SK-N-SH treated with all-trans-retinoic acid at 6 μM for 48 hours (cell line): ENCODE data around the gene SLC26A1.

Source experiments
- ATAC-seq: fragments of 200-7000 bp; cut with Tn5 transposase; 3 replicates; pipeline ENCODE4 v1.9.1; 2020; ENCODE audit warnings: mild to moderate bottlenecking, moderate library complexity
- BACH2 ChIP-seq: fragments of 250-450 bp; sonication (Bioruptor Pico); IDR thresholded peaks from 2 replicates; pipeline ENCODE4 v1.9.0; 2021; ENCODE audit warnings: mild to moderate bottlenecking, borderline replicate concordance
- ESRRG ChIP-seq: fragments of 250-450 bp; sonication (Bioruptor Pico); IDR thresholded peaks from 2 replicates; pipeline ENCODE4 v1.6.1; 2021; ENCODE audit warnings: mild to moderate bottlenecking
- GLIS3 ChIP-seq: fragments of 250-450 bp; sonication (Bioruptor Pico); IDR thresholded peaks from 2 replicates; pipeline ENCODE4 v1.5.0; 2020; ENCODE audit warnings: mild to moderate bottlenecking, moderate library complexity
- ISL1 ChIP-seq: fragments of 250-450 bp; sonication (Bioruptor Pico); IDR thresholded peaks from 2 replicates; pipeline ENCODE4 v2.1.2; 2022; ENCODE audit warnings: mild to moderate bottlenecking, moderate library complexity
- OSR1 ChIP-seq: fragments of 250-450 bp; sonication (Bioruptor Pico); IDR thresholded peaks from 2 replicates; pipeline ENCODE4 v1.8.0; 2022; ENCODE audit warnings: moderate library complexity, mild to moderate bottlenecking, inconsistent platforms
- PPARA ChIP-seq: fragments of 250-450 bp; sonication (Bioruptor Pico); IDR thresholded peaks from 2 replicates; pipeline ENCODE4 v1.5.0; 2020; ENCODE audit warnings: mild to moderate bottlenecking, borderline replicate concordance
- RARB ChIP-seq: fragments of 250-450 bp; sonication (Bioruptor Pico); IDR thresholded peaks from 2 replicates; pipeline ENCODE4 v1.8.0; 2021; ENCODE audit warnings: mild to moderate bottlenecking, moderate library complexity
- SNAI2 ChIP-seq: fragments of 250-450 bp; sonication (Bioruptor Pico); IDR thresholded peaks from 2 replicates; pipeline ENCODE4 v1.5.0; 2020; ENCODE audit warnings: mild to moderate bottlenecking, moderate library complexity
- TCF4 ChIP-seq: fragments of 250-450 bp; sonication (Bioruptor Pico); IDR thresholded peaks from 2 replicates; pipeline ENCODE4 v1.8.0; 2021; ENCODE audit warnings: mild to moderate bottlenecking, moderate library complexity, borderline replicate concordance
- ZC3H10 ChIP-seq: fragments of 250-450 bp; sonication (Bioruptor Pico); IDR thresholded peaks from 2 replicates; pipeline ENCODE4 v1.5.1; 2021; ENCODE audit warnings: mild to moderate bottlenecking, moderate library complexity
- ZFP3 ChIP-seq: fragments of 250-450 bp; sonication (Bioruptor Pico); IDR thresholded peaks from 2 replicates; pipeline ENCODE4 v1.5.0; 2020; ENCODE audit warnings: mild to moderate bottlenecking, moderate library complexity
- ZNF70 ChIP-seq: fragments of 450-650 bp; formaldehyde crosslinking; IDR thresholded peaks from 2 replicates; pipeline ENCODE4 v1.5.0; 2020; ENCODE audit warnings: mild to moderate bottlenecking, moderate library complexity
- ZNF8 ChIP-seq: fragments of 450-650 bp; formaldehyde crosslinking; IDR thresholded peaks from 2 replicates; pipeline ENCODE4 v1.5.0; 2020; ENCODE audit warnings: mild to moderate bottlenecking, moderate library complexity
- TF ChIP-seq, protein P1 (sequence below): fragments of 250-450 bp; sonication (Bioruptor Pico); IDR thresholded peaks from 2 replicates; pipeline ENCODE4 v1.5.0; 2020; ENCODE audit warnings: mild to moderate bottlenecking, moderate library complexity
- TF ChIP-seq, protein P2 (sequence below): fragments of 250-450 bp; sonication (Bioruptor Pico); IDR thresholded peaks from 2 replicates; pipeline ENCODE4 v1.8.0; 2020; ENCODE audit warnings: mild to moderate bottlenecking, moderate library complexity, borderline replicate concordance
- TF ChIP-seq, protein P3 (sequence below): fragments of 250-450 bp; sonication (Bioruptor Pico); IDR thresholded peaks from 2 replicates; pipeline ENCODE4 v1.5.1; 2021; ENCODE audit warnings: mild to moderate bottlenecking, moderate library complexity
- TF ChIP-seq, protein P4 (sequence below): fragments of 250-450 bp; sonication (Bioruptor Pico); IDR thresholded peaks from 2 replicates; pipeline ENCODE4 v1.5.1; 2020; ENCODE audit warnings: low read depth, mild to moderate bottlenecking, moderate library complexity
- TF ChIP-seq, protein P5 (sequence below): fragments of 250-450 bp; sonication (Bioruptor Pico); IDR thresholded peaks from 2 replicates; pipeline ENCODE4 v1.8.0; 2021; ENCODE audit warnings: low read depth, mild to moderate bottlenecking, moderate library complexity, borderline replicate concordance

SLC26A1 gene

DNA sequence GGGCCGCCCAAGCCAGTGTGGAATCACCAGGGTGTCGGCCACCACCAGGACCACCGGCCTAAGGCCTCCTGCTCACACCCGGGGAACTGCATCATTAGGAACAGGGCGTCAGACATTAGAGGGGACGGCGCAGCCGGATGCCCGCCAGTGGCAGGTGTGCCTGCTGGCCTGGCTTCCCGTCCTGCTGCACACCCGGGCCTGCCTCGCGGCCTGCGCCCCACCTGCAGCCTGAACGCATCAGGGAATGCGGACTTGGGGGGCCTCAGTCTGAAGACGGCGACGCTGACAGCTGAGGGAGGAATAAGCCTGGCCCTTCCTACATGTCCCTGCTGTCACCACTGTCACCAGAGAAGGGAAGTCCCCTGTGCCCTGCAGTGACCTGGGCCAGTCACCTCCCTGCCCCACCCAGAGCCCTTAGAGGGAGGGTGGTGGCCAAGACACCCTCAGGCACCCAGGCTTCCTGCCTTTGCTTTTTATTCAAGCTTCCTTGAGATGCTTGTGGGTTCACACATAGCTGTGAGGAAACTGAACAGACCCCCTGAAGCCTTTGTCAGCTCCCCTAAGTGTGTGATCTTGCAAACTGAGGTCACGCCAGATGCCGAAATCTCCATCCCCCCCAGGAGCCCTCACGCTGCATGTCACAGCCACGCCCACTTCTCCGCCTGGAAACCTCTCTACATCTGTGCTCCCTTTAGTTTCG is 23.0 kb downstream of the SLC26A1 start:
- no peak for TF ChIP-seq BACH2 (CRISPR knock-in tag)
- TF ChIP-seq, protein P1, sequence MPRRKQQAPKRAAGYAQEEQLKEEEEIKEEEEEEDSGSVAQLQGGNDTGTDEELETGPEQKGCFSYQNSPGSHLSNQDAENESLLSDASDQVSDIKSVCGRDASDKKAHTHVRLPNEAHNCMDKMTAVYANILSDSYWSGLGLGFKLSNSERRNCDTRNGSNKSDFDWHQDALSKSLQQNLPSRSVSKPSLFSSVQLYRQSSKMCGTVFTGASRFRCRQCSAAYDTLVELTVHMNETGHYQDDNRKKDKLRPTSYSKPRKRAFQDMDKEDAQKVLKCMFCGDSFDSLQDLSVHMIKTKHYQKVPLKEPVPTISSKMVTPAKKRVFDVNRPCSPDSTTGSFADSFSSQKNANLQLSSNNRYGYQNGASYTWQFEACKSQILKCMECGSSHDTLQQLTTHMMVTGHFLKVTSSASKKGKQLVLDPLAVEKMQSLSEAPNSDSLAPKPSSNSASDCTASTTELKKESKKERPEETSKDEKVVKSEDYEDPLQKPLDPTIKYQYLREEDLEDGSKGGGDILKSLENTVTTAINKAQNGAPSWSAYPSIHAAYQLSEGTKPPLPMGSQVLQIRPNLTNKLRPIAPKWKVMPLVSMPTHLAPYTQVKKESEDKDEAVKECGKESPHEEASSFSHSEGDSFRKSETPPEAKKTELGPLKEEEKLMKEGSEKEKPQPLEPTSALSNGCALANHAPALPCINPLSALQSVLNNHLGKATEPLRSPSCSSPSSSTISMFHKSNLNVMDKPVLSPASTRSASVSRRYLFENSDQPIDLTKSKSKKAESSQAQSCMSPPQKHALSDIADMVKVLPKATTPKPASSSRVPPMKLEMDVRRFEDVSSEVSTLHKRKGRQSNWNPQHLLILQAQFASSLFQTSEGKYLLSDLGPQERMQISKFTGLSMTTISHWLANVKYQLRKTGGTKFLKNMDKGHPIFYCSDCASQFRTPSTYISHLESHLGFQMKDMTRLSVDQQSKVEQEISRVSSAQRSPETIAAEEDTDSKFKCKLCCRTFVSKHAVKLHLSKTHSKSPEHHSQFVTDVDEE (CRISPR knock-in tag) = no peak
- TF ChIP-seq PPARA = no peak
- no peak for TF ChIP-seq ZFP3 (CRISPR knock-in tag)
- TF ChIP-seq RARB (CRISPR knock-in tag) = no peak
- TF ChIP-seq, protein P2, sequence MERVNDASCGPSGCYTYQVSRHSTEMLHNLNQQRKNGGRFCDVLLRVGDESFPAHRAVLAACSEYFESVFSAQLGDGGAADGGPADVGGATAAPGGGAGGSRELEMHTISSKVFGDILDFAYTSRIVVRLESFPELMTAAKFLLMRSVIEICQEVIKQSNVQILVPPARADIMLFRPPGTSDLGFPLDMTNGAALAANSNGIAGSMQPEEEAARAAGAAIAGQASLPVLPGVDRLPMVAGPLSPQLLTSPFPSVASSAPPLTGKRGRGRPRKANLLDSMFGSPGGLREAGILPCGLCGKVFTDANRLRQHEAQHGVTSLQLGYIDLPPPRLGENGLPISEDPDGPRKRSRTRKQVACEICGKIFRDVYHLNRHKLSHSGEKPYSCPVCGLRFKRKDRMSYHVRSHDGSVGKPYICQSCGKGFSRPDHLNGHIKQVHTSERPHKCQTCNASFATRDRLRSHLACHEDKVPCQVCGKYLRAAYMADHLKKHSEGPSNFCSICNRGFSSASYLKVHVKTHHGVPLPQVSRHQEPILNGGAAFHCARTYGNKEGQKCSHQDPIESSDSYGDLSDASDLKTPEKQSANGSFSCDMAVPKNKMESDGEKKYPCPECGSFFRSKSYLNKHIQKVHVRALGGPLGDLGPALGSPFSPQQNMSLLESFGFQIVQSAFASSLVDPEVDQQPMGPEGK (CRISPR knock-in tag) = no peak
- TF ChIP-seq TCF4 (CRISPR knock-in tag) = no peak
- no peak for TF ChIP-seq ISL1
- TF ChIP-seq, protein P3, sequence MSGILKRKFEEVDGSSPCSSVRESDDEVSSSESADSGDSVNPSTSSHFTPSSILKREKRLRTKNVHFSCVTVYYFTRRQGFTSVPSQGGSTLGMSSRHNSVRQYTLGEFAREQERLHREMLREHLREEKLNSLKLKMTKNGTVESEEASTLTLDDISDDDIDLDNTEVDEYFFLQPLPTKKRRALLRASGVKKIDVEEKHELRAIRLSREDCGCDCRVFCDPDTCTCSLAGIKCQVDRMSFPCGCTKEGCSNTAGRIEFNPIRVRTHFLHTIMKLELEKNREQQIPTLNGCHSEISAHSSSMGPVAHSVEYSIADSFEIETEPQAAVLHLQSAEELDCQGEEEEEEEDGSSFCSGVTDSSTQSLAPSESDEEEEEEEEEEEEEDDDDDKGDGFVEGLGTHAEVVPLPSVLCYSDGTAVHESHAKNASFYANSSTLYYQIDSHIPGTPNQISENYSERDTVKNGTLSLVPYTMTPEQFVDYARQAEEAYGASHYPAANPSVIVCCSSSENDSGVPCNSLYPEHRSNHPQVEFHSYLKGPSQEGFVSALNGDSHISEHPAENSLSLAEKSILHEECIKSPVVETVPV (CRISPR knock-in tag) = no peak
- no peak for TF ChIP-seq ZNF70
- TF ChIP-seq, all 23 proteins: peak for 0
- ATAC-seq = no peak

DNA sequence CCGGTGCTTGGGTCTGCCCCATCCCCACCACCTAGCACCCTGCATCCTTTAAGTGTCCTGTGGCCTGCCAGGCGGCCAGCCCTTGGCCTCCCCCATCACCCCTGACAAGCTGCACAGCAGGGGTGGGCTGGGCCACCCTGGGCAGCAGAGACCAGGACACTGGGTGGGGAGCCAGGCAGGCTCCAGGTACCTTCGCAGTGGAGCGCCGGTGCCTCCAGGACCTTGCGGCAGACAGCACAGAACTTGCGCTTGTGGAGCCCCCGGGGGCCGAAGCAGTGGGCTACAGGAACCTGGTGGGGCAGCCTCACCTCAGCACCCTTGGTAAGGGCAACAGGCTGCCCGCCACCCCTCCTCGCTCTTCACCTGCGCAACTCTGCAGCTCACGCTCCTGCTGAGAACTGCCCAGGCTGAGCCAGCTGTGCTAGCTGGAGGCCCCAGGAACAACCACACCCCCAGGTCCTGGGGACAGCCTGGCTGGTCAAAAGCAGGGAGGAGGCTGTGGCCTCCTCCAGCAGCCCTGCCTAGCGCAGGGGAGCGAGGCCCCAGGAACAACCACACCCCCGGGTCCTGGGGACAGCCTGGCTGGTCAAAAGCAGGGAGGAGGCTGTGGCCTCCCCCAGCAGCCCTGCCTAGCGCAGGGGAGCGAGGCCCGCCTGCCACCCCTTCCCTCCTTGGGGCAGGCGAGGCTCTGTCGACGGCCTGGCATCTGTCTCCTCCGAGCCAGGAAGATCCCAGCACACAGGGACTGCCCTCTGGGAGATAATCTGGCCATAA is 24.4 kb downstream of the SLC26A1 start:
- TF ChIP-seq, protein P4, sequence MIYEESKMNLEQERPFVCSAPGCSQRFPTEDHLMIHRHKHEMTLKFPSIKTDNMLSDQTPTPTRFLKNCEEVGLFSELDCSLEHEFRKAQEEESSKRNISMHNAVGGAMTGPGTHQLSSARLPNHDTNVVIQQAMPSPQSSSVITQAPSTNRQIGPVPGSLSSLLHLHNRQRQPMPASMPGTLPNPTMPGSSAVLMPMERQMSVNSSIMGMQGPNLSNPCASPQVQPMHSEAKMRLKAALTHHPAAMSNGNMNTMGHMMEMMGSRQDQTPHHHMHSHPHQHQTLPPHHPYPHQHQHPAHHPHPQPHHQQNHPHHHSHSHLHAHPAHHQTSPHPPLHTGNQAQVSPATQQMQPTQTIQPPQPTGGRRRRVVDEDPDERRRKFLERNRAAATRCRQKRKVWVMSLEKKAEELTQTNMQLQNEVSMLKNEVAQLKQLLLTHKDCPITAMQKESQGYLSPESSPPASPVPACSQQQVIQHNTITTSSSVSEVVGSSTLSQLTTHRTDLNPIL (CRISPR knock-in tag) = no peak
- TF ChIP-seq OSR1 (no peak), ESRRG (CRISPR knock-in tag) (no peak), GLIS3 (CRISPR knock-in tag) (no peak), ISL1 (no peak), BACH2 (CRISPR knock-in tag) (no peak), SNAI2 (CRISPR knock-in tag) (no peak)
- TF ChIP-seq, protein P3 (CRISPR knock-in tag) = no peak
- TF ChIP-seq, protein P5, sequence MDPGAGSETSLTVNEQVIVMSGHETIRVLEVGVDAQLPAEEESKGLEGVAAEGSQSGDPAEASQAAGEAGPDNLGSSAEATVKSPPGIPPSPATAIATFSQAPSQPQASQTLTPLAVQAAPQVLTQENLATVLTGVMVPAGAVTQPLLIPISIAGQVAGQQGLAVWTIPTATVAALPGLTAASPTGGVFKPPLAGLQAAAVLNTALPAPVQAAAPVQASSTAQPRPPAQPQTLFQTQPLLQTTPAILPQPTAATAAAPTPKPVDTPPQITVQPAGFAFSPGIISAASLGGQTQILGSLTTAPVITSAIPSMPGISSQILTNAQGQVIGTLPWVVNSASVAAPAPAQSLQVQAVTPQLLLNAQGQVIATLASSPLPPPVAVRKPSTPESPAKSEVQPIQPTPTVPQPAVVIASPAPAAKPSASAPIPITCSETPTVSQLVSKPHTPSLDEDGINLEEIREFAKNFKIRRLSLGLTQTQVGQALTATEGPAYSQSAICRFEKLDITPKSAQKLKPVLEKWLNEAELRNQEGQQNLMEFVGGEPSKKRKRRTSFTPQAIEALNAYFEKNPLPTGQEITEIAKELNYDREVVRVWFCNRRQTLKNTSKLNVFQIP (CRISPR knock-in tag) = no peak
- TF ChIP-seq, all 23 proteins: peak for 0
- ATAC-seq = no peak

DNA sequence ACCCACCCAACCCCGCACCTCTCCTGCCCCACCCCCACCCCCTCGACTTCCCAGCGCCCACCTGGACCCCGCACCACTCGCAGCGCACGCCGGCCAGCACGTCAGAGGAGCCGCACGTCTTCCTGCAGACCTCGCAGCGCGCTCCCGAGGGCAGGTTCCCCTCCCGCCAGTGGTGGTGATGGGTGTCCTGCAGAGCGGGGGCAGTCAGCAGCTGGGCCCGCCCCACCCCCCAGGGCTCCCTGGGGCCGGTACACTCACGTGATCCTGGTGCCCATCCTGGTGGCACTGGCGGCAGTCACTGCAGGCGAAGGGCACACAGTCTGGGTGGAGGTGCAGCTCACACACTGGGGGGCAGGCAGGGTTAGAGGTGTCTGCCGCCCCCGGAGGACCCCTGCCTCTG is 25.0 kb downstream of the SLC26A1 start:
- TF ChIP-seq ZNF8 (CRISPR knock-in tag) (no peak), BACH2 (CRISPR knock-in tag) (no peak), ZC3H10 (CRISPR knock-in tag) (no peak), ZFP3 (CRISPR knock-in tag) (no peak)
- TF ChIP-seq, protein P1 (CRISPR knock-in tag) = no peak
- no peak for ATAC-seq
